GM21367 (cell line): ENCODE results near the gene NXPH3.

Source experiments
- ATAC-seq: cut with Tn5 transposase; IDR thresholded peaks from one replicate; pipeline ENCODE4 v1.9.1; 2021; ENCODE audit not compliant: unreplicated experiment

The NXPH3 gene

DNA sequence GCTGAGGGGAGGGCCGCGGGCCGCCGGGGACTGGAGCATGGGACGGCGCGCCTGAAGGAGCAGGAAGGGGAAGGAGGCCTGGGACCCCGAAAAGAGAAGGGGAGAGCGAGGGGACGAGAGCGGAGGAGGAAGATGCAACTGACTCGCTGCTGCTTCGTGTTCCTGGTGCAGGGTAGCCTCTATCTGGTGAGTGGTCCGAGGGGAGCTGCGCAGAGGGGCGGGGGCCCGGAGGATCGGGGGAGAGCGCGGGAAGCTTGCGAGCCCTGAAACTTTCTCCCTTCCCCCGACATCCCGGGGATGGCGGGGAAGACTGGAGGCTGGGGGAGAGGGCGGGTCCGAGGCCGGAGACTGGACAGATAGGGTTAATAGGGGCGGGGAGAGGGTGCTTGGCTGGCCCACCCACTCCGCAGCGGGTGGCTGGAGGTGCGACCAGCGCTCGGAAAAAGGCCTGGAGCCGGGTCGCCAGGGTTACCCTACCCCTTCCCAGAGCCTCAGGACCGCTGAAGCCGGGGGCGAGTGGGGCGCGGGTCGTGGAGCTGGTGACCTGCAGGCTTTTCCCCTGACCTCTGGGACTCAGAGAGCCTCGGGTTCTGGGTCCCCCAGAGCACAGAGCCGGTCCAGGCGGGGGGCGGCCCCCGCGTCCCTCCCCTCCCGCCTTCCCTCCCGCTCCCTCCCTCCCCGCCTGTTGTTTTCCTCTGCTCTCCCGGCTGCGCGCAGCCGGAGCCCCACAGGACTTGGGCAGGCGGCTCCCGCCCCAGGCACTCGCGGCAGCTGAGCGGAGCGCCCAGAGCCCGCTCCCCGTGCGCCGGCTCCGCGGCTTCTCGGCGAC, 631 bp downstream of the NXPH3 start:
- ATAC-seq, result no peak

DNA sequence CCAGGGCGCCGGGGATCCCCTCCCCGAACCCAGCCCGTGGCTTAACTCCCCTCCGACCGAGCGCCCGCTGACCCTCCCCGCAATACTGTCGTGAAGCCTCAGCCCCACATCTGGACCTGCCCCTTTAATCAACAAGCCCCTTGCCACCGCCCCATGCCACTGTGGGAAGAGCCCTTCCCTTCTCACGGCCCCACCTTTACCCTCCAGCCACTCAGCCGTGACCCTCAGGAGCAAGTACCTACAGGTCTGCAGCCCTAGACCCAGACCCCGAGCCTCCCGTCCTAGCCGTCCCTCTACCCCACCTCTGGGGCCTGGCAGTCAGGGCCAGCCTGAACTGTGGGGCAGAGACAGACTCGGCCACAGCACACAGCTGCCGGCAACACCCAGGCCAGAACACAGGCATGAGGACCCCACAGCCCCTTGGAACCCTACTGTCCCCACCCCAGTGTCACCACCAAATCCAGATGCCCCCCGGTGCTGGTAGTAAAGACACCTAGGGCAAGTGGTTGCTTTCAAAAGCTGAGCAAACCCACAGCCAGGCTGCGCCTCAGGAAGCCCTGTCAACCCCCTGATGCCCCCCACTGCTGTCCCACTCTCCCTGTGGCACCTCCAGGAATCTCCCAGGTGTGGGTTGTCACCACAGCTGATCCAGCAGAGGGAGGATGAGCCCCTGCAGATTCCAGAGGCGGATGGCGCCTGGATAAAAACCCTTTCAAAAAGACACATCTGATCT, 1.4 kb downstream of the NXPH3 start:
- ATAC-seq, result no peak

DNA sequence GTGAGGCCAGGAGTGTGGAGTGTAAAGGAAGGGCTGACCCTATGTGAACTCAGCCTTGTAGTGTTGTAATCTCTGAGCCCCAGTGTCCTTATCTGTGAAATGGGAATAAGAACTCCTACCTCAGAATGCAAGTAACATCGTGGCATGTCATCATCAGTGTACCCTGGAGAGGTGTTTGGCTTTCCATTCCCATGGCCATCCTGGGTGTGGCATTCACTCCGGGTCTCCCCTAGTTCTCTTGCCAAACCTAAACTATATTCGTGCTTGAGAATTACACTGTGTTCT, 1.9 kb downstream of the NXPH3 start:
- ATAC-seq, result no peak

DNA sequence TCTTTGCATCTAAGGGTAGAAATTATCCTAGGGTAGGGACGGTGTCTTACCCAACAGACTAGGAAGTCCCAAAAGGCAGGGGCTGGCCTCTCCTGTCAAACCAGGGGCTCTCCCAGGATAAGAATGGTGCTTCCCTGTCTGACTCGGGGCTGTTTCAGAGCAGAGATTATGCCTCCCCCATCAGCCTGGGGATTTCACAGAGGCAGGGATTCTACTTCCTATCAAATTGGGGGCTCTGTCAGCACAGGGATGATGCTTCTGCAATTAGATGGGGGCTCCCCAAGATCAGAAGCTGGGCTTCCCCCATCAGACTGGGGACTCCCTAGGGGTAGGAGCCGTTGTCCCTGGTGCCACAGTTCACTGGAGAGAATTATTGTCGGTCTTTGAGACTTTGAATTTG, 2.3 kb downstream of the NXPH3 start:
- ATAC-seq, result no peak

DNA sequence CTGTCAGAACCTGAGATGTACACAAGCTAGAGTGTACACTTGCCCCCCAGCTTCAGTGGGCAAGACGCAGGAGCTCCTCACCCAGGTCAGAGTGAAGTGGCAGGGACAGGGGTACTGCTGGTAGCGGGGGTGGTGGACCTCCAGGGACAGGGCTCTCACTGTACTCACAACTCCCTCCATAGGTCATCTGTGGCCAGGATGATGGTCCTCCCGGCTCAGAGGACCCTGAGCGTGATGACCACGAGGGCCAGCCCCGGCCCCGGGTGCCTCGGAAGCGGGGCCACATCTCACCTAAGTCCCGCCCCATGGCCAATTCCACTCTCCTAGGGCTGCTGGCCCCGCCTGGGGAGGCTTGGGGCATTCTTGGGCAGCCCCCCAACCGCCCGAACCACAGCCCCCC, 2.7 kb downstream of the NXPH3 start:
- no peak for ATAC-seq

DNA sequence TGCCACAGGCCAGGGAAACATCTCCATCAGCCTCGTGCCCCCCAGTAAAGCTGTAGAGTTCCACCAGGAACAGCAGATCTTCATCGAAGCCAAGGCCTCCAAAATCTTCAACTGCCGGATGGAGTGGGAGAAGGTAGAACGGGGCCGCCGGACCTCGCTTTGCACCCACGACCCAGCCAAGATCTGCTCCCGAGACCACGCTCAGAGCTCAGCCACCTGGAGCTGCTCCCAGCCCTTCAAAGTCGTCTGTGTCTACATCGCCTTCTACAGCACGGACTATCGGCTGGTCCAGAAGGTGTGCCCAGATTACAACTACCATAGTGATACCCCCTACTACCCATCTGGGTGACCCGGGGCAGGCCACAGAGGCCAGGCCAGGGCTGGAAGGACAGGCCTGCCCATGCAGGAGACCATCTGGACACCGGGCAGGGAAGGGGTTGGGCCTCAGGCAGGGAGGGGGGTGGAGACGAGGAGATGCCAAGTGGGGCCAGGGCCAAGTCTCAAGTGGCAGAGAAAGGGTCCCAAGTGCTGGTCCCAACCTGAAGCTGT, 3.4 kb downstream of the NXPH3 start:
- no peak for ATAC-seq

DNA sequence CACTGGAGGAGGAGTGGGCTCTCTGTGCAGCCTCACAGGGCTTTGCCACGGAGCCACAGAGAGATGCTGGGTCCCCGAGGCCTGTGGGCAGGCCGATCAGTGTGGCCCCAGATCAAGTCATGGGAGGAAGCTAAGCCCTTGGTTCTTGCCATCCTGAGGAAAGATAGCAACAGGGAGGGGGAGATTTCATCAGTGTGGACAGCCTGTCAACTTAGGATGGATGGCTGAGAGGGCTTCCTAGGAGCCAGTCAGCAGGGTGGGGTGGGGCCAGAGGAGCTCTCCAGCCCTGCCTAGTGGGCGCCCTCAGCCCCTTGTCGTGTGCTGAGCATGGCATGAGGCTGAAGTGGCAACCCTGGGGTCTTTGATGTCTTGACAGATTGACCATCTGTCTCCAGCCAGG, 3.9 kb downstream of the NXPH3 start:
- no peak for ATAC-seq

DNA sequence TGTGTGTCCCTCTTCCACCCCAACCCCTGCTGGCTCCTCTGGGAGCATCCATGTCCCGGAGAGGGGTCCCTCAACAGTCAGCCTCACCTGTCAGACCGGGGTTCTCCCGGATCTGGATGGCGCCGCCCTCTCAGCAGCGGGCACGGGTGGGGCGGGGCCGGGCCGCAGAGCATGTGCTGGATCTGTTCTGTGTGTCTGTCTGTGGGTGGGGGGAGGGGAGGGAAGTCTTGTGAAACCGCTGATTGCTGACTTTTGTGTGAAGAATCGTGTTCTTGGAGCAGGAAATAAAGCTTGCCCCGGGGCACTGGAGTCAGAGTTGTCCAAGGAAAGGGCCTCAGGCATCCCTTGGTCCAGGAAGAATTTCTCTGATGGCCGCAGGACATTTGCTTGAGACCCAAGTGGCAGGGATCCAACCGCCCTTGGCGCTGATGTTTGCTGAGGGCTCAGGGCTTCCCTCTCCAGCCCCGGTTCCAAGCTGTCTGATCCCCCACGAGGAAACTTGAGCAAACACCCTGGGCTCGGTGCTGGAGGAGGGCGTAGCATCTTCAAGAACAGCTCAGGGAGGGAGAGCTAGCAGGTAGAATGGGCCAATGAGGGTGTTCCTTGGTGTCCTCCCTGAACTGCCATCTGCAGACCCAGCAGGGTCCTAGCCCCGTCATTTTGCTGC, 4.5 kb downstream of the NXPH3 start:
- ATAC-seq, result no peak

DNA sequence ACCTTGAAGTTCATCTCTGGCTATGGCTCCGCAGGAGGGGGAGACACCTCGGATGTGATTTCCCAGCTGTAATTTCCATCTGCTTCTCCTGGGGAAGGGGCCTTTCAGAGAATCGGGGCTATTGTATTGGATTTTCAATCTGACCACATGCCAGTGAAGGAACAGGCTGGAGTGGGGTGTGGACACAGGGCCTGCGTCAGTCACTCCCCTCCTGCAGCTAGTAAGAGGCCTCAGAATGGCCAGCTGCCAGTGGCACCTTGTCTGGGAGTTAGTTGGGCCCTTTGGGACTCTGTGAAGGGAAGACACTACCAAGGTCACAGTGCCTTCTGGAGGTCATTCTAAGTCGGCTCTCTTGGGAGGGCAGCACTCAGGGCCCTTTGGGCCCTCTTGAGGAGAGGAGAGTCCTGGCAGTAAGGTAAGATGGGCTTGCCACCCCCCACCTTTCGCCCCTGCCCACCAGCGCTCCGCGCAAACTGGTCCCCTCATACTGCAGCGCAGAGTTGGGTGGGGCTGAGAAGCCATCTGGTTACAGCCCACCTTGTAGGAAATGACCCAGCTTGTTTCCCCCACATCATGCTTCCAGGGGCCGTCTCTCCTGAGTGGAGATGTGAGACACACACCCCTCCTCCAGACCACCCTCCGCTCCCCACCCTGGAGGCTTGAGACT, 5.4 kb downstream of the NXPH3 start:
- no peak for ATAC-seq

DNA sequence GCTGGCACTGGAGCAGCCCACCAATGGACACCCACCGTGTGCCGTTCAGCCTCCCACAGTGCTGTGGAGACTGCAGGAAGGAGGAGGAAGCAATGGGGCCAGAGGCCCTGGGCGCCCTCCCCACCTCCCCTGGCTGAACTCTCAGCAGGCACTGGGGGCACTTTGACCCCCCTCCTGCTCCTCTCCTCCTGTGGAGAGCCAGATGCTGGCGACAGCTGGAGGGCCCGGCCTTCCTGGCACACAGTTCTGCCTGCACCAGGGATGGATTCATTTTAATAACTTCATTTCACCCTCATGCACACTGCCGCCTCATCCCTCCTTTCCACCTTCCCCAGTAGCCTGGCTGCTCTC, 6.0 kb downstream of the NXPH3 start:
- ATAC-seq, result no peak

DNA sequence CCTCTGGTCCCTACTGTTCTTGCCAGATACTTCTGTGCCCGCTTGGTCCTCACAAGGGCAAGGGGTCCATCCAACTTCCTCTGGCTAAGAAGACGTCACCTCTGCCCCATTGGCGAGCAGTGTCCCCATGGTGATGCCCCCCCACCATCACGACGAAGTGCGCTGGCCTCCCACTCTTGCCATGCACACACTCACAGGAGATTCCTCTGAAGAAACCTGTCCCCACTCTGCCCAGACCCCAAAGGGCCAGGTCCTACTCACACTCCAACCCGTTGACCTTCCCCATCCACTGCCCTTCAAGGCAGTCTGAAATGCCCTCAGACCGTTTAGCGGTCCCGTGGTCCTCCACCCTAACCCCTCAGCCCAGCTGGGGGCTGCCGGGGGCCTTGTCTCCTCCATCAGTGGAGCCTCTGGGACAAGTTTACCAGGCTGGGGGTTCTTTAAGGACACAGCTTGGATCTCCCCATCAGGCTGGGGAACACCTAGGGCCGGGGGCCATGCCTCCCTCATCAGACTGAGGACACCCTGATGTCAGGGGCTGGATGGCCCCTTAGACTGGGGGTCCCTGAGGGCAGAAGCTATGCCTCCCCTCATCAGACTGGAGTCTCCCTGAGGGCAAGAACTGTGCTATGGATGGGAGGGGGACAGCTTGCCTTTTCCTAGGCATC, 6.5 kb downstream of the NXPH3 start:
- ATAC-seq, result no peak

DNA sequence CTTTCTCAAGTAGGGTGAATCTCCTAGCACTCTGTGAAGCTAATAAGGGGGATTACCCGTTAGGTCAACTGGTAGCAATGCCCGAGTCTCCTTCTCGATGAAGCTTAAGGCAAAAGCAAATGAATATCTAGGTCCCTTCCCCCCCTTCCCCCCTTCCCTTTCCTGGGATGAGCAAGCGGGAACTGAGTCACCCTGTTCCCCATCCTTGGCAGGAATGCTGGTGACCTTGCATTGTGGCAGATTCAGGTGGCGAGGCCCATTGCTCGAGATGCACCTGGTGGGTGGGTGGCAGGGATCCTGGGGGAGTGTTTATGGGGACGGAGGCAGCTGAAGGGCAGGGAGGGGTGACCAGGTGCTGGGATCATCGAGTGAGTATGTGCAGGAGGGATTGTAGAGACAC, 7.1 kb downstream of the NXPH3 start:
- ATAC-seq, result no peak

DNA sequence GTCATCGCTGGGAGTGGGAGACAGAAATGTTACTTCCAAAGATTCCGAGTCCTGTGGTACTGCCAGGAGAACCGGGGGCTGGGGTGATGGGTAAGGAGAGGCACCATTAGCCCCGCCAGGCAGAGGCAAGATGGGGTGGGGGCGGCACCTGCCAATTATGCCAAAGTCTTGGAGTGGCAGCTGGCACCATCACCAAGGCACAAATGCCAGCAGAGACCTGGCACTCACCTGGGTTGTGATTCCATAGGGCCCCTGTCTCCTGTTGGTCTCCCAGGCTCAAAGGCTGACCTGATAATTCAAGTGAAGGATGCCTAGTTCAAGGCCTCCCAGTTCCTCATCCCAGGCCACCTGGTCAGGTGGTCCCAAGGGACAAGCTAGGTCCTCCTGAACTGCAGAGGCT, 7.6 kb downstream of the NXPH3 start:
- ATAC-seq, result no peak

DNA sequence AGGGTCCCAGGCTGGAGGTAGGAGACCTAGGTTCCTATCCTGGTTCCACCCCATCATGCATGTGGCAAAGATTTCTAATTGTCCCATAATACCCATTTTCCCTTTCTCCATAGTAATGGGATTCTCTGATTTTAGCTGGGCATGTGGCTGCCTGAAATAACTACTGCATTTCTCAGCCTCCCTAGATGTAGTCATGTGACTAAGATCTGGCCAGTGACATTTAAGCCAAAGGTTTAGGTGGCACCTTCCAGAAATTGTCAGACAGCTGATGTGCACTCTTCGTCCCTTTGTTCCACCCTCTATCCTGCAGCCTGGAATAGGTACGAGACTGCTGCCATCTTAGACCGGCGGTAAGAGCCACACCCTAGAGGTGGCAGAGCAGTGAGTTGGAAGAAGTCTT, 8.2 kb downstream of the NXPH3 start:
- no peak for ATAC-seq

DNA sequence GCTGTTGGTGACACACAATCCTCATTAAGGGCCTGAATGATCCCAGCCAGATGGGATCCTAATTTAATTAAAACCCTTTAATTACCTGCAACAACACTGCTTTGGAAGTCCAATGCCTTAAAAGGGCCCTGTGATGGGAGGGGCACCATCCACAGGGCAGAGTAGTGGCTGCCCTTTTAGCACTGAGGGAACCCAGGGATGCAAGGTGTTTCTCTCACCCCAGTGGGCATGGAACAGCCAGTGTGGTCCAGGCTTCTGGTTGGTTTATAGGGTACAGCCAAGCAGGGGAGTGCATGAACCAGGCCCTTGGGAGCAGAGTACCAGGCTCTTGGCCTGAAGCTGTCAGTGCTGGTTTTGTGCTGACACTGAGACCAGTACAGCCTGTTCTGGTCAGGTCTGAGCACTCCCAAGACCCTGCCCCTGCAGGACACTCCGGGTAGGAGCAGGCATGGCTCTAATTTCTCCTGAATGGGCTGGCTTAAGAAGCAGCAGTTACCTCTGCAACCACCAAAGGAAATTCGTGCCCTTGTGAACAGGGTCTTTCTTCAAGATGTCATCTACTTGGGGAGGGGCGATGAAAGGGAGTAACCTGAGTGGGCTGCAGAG, 9.9 kb downstream of the NXPH3 start:
- no peak for ATAC-seq

DNA sequence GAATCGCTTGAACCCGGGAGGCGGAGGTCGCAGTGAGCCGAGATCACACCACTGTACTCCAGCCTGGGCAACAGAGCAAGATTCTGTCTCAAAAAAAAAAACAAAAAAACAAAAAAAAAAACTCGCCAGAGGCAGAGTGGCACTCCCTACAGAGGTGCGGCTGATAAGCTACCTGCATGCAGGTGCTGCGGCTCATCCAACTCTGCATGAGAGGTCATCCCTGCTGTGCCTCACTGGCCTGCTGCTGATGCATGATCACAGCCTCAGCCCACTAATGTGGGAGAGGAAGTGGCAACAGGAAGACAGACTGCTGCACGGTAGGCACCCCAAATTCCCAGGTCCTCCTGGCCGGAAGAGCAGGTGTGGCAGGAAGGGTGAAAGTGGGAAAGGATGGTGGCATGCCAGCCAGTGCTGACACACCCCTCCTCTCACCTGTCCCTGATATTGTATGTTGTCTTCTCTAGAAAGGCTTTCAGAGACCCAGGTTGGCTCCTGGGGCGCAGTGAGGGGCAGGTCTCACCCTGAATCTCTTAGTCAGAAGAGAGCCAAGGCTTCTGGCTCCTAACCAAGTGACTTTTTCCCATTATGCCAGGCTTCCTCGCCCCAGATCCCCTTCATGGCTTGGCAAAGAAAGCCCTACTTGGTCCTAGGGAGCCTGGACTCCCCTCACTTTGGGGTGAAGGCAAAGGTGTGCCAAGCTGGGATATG, 11.8 kb downstream of the NXPH3 start:
- ATAC-seq, result no peak

DNA sequence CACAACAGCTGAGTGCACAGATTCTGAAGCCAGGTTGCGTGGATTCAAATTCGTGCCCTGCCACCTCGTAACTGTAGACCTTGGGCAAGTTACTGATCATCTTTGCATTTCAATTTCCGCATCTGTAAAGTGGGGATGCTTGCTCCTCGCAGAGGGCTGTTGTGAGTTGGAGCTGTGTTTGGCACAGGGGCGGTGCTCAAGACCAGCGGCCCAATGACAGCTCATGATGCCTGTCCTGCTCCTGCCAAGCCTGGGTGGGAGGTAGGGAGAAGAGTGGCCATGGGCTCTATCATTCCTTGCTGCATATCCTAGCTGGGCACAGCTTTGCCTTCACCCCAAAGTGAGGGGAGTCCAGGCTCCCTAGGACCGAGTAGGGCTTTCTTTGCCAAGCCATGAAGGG, 12.6 kb downstream of the NXPH3 start:
- no peak for ATAC-seq

DNA sequence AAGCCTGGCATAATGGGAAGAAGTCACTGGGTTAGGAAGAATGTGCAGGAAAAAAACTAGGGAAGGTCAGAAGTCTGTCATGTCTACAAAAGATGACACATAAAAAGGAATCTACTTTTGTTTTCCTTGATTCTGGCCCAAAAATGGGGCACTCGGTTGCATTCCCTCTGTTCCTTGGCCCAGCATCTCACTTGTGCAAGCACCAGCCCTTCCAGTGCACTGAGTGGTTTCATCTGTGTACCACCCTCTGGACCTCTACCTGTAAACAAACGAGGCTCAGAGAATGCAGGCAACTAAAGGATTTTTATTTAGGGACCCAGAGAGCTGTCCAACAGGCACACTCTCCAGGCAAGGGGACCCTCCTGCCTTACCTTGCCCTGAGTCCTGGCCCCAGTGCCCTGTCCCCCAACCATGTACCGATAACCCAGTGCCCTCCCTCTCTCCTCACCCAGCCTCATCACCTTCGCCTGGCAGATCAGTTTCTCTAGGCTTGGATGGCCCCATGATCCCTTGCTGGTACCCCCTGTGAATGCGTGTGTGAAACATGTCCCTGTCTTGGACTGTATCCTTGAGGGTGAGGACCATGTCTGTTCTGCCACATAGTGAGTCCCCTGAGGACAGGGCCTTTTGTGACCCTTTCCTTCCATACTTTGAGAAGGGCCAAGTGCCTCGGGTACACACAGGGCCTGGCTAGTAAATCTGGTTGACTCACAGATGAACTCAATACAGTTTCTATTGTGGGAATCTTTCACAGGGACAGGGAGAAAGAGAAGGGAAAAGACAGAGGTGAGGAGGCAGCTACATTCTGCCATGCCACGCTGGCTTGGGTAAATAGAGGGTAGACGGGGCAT, 13.3 kb downstream of the NXPH3 start:
- no peak for ATAC-seq

DNA sequence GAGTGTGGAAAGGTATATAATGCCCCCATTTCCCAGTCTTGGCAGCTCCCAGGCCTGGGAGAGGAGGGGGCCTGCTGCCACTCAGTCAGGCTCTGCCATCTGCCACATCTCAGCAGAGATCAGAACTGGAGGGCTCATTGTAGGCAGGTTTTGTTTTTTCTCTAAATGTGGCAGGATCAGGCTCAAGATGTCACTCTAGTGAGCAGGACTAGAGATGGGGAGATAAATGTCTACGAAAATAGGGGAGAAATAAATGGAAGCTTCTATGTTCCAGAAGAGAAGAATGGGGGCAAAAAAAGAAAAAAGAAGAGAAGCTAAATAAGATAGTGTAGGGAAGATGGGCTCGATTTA, 13.9 kb downstream of the NXPH3 start:
- ATAC-seq, result no peak
